ENCODE data around the gene CHN2.

Gene CHN2

GRCh38 chr7:29479301-29480200 is 285.0 kb downstream of the CHN2 start:
- DNase-seq = no peak

GRCh38 chr7:29480451-29480850 is 285.9 kb downstream of the CHN2 start:
- DNase-seq = peak; percentile 33 to 78

GRCh38 chr7:29480934-29481651 is 286.5 kb downstream of the CHN2 start:
- no peak for DNase-seq

- DNase-seq = no peak
These were observed 287.5 kb downstream of the CHN2 start for GRCh38 chr7:29482056-29482455.

- DNase-seq = no peak
These were observed 288.9 kb downstream of the CHN2 start for GRCh38 chr7:29483219-29484104.

- no peak for DNase-seq
These were observed 289.7 kb downstream of the CHN2 start for GRCh38 chr7:29484280-29484679.

- no peak for DNase-seq
These were observed 291.0 kb downstream of the CHN2 start for GRCh38 chr7:29485339-29486190.

- no peak for DNase-seq
These were observed 291.7 kb downstream of the CHN2 start for GRCh38 chr7:29486191-29486700.

- DNase-seq = no peak
These were observed 292.8 kb downstream of the CHN2 start for GRCh38 chr7:29487424-29487823.

- no peak for DNase-seq
These were observed 293.8 kb downstream of the CHN2 start for GRCh38 chr7:29488203-29488970.

- no peak for DNase-seq
These were observed 294.4 kb downstream of the CHN2 start for GRCh38 chr7:29488977-29489376.

- no peak for DNase-seq
These were observed 295.6 kb downstream of the CHN2 start for GRCh38 chr7:29490094-29490607.

GRCh38 chr7:29494350-29494749 is 299.8 kb downstream of the CHN2 start:
- DNase-seq = no peak

- DNase-seq = no peak
These were observed 301.1 kb downstream of the CHN2 start for GRCh38 chr7:29495653-29496052.

GRCh38 chr7:29496355-29497020 is 301.9 kb downstream of the CHN2 start:
- DNase-seq = no peak

- DNase-seq = no peak
These were observed 305.4 kb downstream of the CHN2 start for GRCh38 chr7:29499932-29500331.

- DNase-seq = no peak
These were observed 306.1 kb downstream of the CHN2 start for GRCh38 chr7:29500719-29501118.

GRCh38 chr7:29502133-29502532 is 307.6 kb downstream of the CHN2 start:
- no peak for DNase-seq

GRCh38 chr7:29505931-29506330 is 311.4 kb downstream of the CHN2 start:
- no peak for DNase-seq

GRCh38 chr7:29508608-29509007 is 314.0 kb downstream of the CHN2 start:
- no peak for DNase-seq
